ENCODE results near the gene KMT2B. TPM values are rescaled to one million over a fixed set of nuclear protein-coding genes. Genes with fewer than 3 reads are reported as not detected.

KMT2B gene
- total and polyA plus RNA-seq, 9 of the 15 experiments (the other 6 are each of a cell fraction or from before 2014, with no cell fraction given) = 0.63 to 43.9 (median 8.1) TPM

- no peak overlapping the region for H3K4me2 ChIP-seq (ENCODE audit: insufficient read depth, low read length)
- H3K4me3 ChIP-seq = no peak overlapping the region
- no peaks in the 10 kb centered on the region for H3K36me3 ChIP-seq (ENCODE audit: control insufficient read depth, insufficient read depth, low read length)
- no peaks in the 10 kb centered on the region for H3K9me3 ChIP-seq (replicated peaks; ENCODE audit: control insufficient read depth, insufficient read depth, low read depth, low read length)
- no peak for FAIRE-seq
- H3K27me3 ChIP-seq (ENCODE audit: control insufficient read depth in 2 of 2, insufficient read depth in 2 of 2, low read length in 2 of 2) = peaks cover 16 to 29% of the 10 kb centered on the region in 2 experiments; a peak in 4 of 5 replicates
- TF ChIP-seq, protein P1, sequence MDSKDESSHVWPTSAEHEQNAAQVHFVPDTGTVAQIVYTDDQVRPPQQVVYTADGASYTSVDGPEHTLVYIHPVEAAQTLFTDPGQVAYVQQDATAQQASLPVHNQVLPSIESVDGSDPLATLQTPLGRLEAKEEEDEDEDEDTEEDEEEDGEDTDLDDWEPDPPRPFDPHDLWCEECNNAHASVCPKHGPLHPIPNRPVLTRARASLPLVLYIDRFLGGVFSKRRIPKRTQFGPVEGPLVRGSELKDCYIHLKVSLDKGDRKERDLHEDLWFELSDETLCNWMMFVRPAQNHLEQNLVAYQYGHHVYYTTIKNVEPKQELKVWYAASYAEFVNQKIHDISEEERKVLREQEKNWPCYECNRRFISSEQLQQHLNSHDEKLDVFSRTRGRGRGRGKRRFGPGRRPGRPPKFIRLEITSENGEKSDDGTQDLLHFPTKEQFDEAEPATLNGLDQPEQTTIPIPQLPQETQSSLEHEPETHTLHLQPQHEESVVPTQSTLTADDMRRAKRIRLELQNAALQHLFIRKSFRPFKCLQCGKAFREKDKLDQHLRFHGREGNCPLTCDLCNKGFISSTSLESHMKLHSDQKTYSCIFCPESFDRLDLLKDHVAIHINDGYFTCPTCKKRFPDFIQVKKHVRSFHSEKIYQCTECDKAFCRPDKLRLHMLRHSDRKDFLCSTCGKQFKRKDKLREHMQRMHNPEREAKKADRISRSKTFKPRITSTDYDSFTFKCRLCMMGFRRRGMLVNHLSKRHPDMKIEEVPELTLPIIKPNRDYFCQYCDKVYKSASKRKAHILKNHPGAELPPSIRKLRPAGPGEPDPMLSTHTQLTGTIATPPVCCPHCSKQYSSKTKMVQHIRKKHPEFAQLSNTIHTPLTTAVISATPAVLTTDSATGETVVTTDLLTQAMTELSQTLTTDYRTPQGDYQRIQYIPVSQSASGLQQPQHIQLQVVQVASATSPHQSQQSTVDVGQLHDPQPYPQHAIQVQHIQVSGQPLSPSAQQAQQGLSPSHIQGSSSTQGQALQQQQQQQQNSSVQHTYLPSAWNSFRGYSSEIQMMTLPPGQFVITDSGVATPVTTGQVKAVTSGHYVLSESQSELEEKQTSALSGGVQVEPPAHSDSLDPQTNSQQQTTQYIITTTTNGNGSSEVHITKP (IDR thresholded peaks at IDR 0.05; ENCODE audit: partially characterized antibody) = no peak
- TF ChIP-seq ZNF224 (CRISPR knock-in tag; IDR thresholded peaks at IDR 0.05) (no peak), PTRF (tag; IDR thresholded peaks at IDR 0.05) (no peak), ZNF445 (CRISPR knock-in tag; IDR thresholded peaks at IDR 0.05; ENCODE audit: low read depth) (no peak), MGA (IDR thresholded peaks at IDR 0.05) (no peak), NFATC3 (IDR thresholded peaks at IDR 0.05) (no peak)
- intact Hi-C loops (cut with micrococcal nuclease) (no loop called here), in situ Hi-C loops (cut with MboI) (no loop called here)
- no peaks in the 10 kb centered on the region for H4K20me1 ChIP-seq (replicated peaks; ENCODE audit: control insufficient read depth, insufficient read depth, low read length)
- BruUV-seq (replicated peaks) = no TSS peak
- no peak for ATAC-seq
- no peak for DNase-seq (ENCODE audit: extremely low read depth in 1 of 4, low spot score in 3 of 4)
- H2AFZ ChIP-seq (ENCODE audit: low read depth, low read length) = no peak overlapping the region
- H3K79me2 ChIP-seq (ENCODE audit: control insufficient read depth, insufficient read depth, low read length) = no peaks in the 10 kb centered on the region
- no peaks in the 10 kb centered on the region for H3K9me1 ChIP-seq (ENCODE audit: control insufficient read depth, insufficient read depth, low read length)
- no peak overlapping the region for H3K9ac ChIP-seq (ENCODE audit: insufficient read depth in 1 of 2, low read depth in 2 of 2, low read length in 2 of 2)
- peaks cover 10 to 28% of the 10 kb centered on the region in 2 experiments; a peak in 4 of 5 replicates for H3K4me1 ChIP-seq (replicated peaks in 1 of 2; ENCODE audit: control insufficient read depth in 2 of 2, insufficient read depth in 2 of 2, low read length in 2 of 2)
- CTCF ChIA-PET (ENCODE audit: low intra/inter-chr PET ratio) = no interaction called here
- POLR2A ChIA-PET = interaction anchor here (1.0 to 1.5 kb wide), 3 partner anchors 9 to 115 kb away, joined by 3 to 8 read pairs (median 4); no protein-coding TSS in a partner anchor
- H3K27ac ChIP-seq (ENCODE audit: extremely low read depth, low read depth, low read length) = no peak overlapping the region
- WGBS (ENCODE audit: insufficient coverage, low coverage, missing lambda C conversion rate) = 17% methylated on average over 4 of the region's 4 CpGs
These were observed 47.8 kb upstream of the KMT2B start for GRCh38 chr19:35669974-35670373.

Measured in K562 (cell line).